UCSD-AML1 (cell line): Measurements from ENCODE around the gene FIBCD1.
"Not testable (repeated sequence)": the region's sequence is repeated elsewhere in the genome, so short reads cannot be mapped to it uniquely, and the experiment has no call there.

Source experiments
- DNase-seq: peaks from one replicate; lab custom pipeline; 2025; ENCODE audit not compliant: unreplicated experiment; lab: John Stamatoyannopoulos, UW

Gene FIBCD1

GRCh38 chr9:130973686-130974281 lies 34.7 kb upstream of the FIBCD1 start:
- no peak for DNase-seq

DNA sequence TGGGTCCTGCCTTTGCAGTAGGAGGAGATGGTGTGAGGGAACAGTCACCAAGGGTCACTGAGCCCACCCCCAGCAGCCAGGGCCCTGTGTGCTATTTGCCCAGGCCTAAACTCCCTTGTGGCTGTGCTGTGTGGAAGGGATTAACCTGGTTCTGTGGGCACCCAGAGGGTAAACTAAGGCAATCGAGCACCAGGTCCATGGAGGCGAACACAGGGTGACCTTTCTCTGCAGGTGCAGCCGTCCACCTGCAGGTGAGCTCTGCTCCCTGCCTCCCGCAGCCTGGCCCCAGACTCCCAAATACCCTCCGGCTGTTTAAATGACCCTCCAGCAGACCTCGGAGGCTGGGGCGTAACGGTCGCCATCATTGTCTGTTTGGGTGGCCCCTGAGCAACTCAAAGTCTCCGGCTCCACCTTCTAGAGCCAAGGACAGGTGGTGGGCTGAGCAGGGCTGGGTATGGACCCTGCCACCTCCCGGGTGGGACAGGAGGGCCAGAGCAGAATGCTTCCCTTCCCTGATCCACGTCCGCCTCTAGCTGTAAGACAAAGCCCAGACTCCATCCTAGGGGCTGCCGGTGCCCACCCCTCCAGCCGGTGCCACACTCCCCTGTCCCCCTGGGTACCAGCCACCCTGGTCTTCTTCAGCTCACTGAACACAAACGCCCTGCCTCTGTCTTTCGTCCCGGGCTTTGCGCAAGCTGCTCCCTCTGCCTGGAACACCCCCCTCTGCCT lies 34.1 kb upstream of the FIBCD1 start:
- DNase-seq, result no peak

- DNase-seq, result no peak
These were observed 33.4 kb upstream of the FIBCD1 start for GRCh38 chr9:130972277-130972956.

- DNase-seq, result no peak
These were observed 32.3 kb upstream of the FIBCD1 start for GRCh38 chr9:130971294-130971849.

DNA sequence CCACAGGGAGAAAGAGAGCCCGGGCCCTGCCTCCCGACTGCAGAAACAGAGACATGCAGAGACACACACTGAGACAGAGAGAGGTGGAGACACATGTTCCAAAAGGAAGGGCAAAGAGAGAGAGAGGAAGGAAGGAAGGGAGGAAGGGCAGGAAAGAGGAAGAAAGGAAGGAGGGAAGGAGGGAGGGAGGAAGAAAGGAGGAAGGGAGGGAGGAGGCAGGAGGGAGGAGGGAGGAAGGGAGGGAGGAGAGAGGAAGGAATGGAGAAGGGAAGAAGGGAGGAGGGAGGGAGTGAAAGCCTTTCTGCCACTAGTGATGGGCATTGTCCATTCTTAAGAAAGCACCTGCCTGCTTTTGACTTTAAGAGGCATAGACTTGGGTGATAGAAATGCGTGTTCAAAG lies 31.8 kb upstream of the FIBCD1 start:
- DNase-seq, result no peak

DNA sequence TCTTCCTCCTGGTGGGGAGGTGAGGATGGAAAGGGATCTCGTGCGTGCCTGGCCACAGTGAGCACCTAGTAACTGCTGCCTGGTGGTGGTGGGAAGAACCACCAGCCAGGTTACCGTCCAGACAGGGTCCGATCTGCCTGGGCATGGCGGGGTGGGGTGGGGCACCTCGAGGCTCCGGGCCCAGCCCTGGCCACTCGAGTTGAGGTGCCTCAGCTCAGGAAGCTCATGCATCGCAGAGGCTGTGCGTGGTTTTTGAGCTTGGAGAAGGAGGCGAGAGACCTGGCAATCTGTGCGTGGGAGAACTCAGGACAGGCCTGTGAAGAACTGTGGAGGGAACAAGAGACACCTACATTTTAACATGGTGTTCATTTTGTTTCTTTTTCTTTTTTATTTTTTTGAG lies 31.0 kb upstream of the FIBCD1 start:
- no peak for DNase-seq

GRCh38 chr9:130965680-130966079 lies 26.6 kb upstream of the FIBCD1 start:
- DNase-seq, result no peak

- DNase-seq, result no peak
These were observed 24.9 kb upstream of the FIBCD1 start for GRCh38 chr9:130963916-130964315.

- no peak for DNase-seq
These were observed 24.4 kb upstream of the FIBCD1 start for GRCh38 chr9:130963337-130963908.

DNA sequence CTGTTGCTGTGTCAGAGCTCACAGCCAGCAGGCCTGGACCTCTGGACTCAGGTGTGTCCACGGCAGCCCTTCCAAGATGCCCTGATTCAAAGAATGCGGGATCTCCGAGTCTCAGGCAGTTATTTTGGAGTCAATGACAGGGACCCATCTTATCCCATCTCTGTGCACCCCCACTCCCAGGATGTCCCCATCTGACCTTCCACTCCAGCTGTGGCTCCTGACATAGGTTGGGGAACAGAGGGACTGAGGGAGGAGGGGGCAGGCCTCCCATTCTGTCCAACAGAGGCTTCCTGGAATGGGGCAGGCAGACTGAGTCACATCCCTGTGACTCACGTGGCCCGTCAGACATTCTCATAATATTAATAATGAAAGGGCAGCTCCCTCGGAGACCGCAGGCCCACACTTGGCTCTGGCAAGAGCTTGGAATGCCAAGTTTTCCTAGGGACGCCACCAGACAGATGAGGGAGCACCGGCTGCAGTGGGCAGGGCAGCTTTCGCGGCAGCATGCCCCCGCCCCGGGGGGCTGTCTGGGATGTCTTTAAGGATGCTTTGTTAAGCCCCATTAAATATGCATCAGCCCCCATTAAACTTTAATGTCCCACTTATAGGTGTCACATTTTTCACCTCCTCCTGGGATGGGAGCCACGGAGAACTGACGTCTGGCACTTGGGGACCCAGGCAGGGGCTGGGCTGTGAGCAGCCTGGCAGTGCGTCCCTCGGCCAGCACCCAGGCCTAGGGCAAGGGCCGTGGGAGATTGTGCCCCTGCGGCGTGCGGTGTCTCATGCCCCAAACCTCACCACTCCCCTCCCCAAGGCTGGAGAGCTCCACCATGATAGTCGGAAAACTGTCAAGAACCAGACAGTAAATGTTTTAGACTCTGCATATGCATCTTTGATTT lies 23.6 kb upstream of the FIBCD1 start:
- no peak for DNase-seq

GRCh38 chr9:130961511-130962300 lies 22.7 kb upstream of the FIBCD1 start:
- DNase-seq, result no peak

DNA sequence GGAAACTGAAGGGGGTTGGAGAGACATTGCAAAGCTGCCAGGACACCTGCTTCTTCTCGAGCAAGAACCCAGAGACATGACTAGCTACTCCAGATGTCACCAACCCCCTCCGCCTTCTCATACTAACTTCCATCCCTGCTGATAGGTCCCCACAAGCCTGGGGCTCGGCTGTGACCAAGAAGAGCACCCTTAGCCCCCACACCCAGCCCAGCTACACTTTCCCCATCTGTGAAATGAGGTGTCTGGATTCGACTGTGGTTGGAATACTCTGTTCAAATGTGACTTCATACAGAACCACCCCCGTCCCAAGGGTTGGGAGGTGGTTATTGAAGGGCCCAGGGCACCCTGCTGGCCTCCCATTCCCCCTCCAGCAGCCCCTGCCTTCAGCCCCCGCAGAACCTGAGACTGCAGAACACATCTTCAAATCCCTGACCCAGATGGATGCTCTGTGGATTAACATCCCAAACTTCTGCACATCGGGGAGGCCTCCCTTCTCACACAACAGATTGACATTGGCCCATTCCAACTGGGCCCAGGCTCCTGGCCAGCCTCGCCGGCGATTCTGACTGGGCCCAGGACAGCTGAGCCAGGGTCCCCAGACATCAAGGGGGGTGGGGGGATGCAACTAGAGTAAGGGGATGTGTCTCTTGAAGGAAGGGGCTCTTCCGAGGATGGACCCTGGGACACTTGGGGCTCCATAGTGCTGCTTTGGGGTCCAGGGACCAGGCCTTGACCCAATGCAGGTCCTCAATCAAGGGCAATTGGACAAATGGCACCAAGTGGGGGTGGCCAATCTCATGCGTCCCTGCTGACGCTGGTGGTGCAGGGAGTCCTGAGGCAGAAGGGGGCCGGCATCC lies 21.7 kb upstream of the FIBCD1 start:
- no peak for DNase-seq

- DNase-seq, result no peak
These were observed 20.8 kb upstream of the FIBCD1 start for GRCh38 chr9:130959809-130960334.

DNA sequence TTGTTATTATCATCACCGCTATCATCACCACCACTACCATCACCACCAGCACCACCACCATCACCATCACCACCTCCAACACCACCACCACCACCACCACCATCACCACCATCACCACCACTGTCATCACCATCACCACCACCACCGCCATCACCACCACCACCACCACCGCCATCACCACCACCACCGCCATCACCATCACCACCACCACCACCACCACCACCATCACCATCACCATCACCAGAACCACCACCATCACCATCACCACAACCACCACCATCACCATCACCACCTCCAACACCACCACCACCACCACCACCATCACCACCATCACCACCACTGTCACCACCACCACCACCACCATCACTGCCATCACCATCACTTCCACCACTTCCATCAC lies 19.5 kb upstream of the FIBCD1 start:
- not testable (repeated sequence) for DNase-seq

GRCh38 chr9:130957451-130958203 lies 18.6 kb upstream of the FIBCD1 start:
- no peak for DNase-seq

- no peak for DNase-seq
These were observed 17.8 kb upstream of the FIBCD1 start for GRCh38 chr9:130956636-130957450.

GRCh38 chr9:130955947-130956621 lies 17.0 kb upstream of the FIBCD1 start:
- DNase-seq, result no peak
